T47D (cell line): ENCODE measurements around the gene CCR2.
A peak's percentile ranks its signal among the peaks of the same experiment; 100 is the strongest.

ENCODE experiments used
- DNase-seq, 2 experiments: peaks; one replicate each; pipeline versions ENCODE4 v3.0.0 to v3.0.0-alpha.2; 2011 to 2012; ENCODE audit warnings: low read depth in 1 of 2, low spot score in 1 of 2
- JUND ChIP-seq: IDR thresholded peaks from 2 replicates; pipeline ENCODE4 v1.6.1; 2012; ENCODE audit warnings: low read depth
- in situ Hi-C: cut with HindIII; loops from 2 replicates; pipeline ENCODE4 v1.10.0; 2016; ENCODE audit warnings: low sequenced_read_pairs, low pct_unique_long_range_greater_than_20kb

The CCR2 gene

GRCh38 chr3:46405301-46406019, 51.5 kb downstream of the CCR2 start:
- TF ChIP-seq JUND: no peak
- DNase-seq: peak in 1 of 2 experiments; percentile 46
- in situ Hi-C loops: no loop called here

GRCh38 chr3:46406443-46406787, 52.5 kb downstream of the CCR2 start:
- TF ChIP-seq JUND: no peak
- in situ Hi-C loops: no loop called here
- no peak for DNase-seq

GRCh38 chr3:46406788-46407611, 53.1 kb downstream of the CCR2 start, which contains the start of the genes CCR5AS and CCRL2:
TSS of gene CCR5AS (minus strand) at chr3:46407066.
TSS of gene CCRL2 (plus strand) at chr3:46407259. CDS start at chr3:46408080, 821 bp downstream.
- TF ChIP-seq JUND: no peak
- DNase-seq: no peak
- in situ Hi-C loops: no loop called here

- in situ Hi-C loops: no loop called here
- no peak for DNase-seq
Measured at GRCh38 chr3:46407970-46408369, 54.1 kb downstream of the CCR2 start.

GRCh38 chr3:46408853-46409252, 54.9 kb downstream of the CCR2 start:
- TF ChIP-seq JUND: no peak
- in situ Hi-C loops: no loop called here
- no peak for DNase-seq

More at GRCh38 chr3:46407970-46408369, 54.1 kb downstream of the CCR2 start:
- no peak for TF ChIP-seq JUND

GRCh38 chr3:46409739-46410489, 56.0 kb downstream of the CCR2 start:
- no peak for DNase-seq
- in situ Hi-C loops: no loop called here
- no peak for TF ChIP-seq JUND
